HG02970 (cell line): ENCODE results near the gene CLK3.
"Not testable (repeated sequence)": the region's sequence is repeated elsewhere in the genome, so short reads cannot be mapped to it uniquely, and the experiment has no call there.

Experiments
- ATAC-seq: cut with Tn5 transposase; IDR thresholded peaks from one replicate; pipeline ENCODE4 v1.9.1; 2021; ENCODE audit warnings: mild to moderate bottlenecking, moderate library complexity, moderate number of reproducible peaks; ENCODE audit not compliant: unreplicated experiment, low FRiP score

Gene CLK3

DNA sequence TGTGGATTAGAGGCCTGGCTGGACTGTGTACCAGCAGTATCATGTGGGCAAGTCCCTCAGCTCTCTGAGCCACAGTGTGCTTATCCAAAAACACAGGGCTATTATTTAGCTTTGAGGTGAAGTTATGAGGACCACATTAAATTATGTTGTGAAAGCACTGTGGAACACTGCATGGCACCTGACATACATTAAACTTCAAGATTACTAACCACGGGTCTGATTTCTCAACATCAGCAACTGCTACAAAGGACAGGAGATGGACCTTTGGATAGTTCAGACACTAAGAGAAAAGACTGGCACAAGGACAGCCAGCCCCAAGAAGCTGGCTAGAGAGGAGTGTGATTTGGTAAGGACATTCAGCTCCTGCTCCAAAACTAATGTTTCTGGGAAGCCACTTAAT lies 21.3 kb downstream of the CLK3 start:
- no peak for ATAC-seq

- ATAC-seq: no peak
These were observed 25.5 kb downstream of the CLK3 start for GRCh38 chr15:74641151-74641550.

- no peak for ATAC-seq
These were observed 26.7 kb downstream of the CLK3 start for GRCh38 chr15:74642348-74642733.

DNA sequence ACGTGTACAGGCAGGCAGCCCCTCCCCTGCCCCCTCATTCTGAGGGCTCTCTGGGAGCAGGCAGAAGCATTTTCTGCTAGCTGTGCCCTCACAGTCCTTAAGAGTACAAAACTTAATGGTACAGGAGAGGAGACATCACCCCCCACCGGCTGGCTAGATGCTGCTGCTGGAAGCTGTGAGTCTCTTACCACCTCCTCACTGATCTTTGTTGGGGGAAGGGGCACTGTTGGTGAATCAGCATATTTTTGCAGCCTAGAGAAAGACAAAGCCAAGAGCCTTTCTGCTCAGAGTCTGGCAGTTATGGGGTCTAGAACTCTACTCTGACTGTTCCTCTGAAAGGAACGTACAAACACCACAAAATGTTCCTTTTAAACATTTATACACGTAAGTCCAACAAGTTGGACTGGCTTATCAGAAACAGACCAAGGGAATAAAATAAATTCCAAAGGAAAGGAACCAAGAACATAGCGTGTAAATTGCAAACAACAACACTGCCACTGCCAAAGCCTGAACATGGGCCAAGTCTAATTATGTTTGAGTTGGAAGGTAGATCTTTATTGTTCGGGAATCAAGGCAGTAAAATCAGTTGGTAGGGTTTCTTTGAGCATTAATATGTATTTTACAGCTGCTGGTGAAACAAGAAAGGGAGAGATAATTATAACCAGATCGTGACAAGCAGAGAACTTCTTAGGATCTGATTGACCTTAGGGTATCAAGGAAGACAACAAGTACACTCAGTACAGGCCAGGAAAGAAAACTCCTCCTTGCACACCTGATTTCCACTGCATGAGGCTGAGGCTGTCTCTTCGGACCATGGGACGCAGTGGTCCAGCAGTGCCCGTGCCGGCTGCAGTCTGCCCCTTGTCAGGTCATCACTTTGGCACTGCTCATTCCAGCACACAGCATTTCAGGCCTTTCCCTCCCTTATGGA lies 27.4 kb downstream of the CLK3 start:
- ATAC-seq: no peak

DNA sequence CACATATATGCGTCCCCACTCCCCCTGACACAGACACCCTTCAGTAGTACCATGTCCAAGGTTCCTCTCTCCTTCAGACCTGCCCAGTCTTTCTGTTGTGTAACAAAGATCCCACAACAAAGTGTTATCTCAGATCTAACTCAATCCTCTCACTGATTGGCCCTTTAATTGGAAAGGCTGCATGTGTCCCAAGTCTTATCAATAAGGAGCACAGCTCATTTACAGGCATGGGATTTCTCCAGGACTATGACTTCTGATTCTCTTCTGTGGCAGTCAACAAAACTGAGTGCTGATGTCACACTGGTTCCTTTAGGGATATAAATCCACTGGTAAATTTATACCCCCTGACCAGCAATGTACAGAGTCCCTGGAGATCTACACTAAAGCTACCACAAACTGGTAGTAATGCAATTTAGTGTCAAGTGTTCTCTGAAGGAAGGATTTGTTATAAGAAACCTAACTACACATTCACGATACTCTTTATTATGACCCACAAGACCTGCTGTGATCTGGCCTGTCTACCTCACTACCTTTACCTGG lies 28.1 kb downstream of the CLK3 start:
- ATAC-seq: no peak

DNA sequence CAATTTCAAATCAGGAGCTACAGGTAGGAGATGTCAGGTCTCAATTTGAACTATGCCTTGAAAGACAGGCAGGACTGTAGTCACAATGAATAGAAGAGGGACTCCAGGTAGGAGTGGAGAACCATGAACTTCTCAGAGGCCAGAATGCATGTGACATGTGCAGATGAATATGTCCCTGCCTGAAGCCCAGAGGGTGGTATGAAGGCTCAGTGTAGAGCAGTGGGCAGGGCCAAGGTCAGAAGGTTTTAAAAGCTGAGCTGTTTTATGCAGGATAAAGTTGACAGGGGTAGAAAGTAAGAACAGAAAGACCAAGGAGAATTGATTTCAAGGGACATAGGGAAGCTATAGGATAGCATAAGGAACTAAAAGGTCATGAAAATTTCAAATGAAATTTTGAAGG lies 30.8 kb downstream of the CLK3 start:
- ATAC-seq: no peak

GRCh38 chr15:74648051-74648842 lies 32.6 kb downstream of the CLK3 start:
- ATAC-seq: no peak

- no peak for ATAC-seq
These were observed 35.7 kb downstream of the CLK3 start for GRCh38 chr15:74651242-74651741.

GRCh38 chr15:74653426-74654102 lies 37.9 kb downstream of the CLK3 start:
- ATAC-seq: no peak

DNA sequence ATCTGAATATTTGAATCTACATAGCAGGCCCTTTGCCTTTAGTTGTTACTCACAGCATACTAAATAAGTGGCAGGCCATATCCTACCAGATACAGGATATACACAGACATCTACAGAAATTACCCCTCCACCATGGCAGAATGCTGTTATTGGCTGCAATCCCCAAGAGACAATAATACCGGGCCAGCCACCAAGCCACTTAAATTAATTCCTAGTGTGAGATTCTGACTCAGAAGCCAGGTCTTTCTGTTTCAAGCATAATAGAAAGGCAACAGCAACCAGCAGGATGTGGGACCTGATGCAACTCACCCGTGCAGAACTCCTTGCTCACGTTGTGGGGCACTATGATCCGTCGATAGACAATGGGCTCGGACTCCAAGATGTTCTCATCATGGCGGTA lies 39.8 kb downstream of the CLK3 start:
- ATAC-seq: no peak

GRCh38 chr15:74656935-74657535 lies 41.4 kb downstream of the CLK3 start:
- ATAC-seq: no peak

- ATAC-seq: no peak
These were observed 42.2 kb downstream of the CLK3 start for GRCh38 chr15:74657846-74658245.

GRCh38 chr15:74661280-74661679 lies 45.6 kb downstream of the CLK3 start:
- not testable (repeated sequence) for ATAC-seq

DNA sequence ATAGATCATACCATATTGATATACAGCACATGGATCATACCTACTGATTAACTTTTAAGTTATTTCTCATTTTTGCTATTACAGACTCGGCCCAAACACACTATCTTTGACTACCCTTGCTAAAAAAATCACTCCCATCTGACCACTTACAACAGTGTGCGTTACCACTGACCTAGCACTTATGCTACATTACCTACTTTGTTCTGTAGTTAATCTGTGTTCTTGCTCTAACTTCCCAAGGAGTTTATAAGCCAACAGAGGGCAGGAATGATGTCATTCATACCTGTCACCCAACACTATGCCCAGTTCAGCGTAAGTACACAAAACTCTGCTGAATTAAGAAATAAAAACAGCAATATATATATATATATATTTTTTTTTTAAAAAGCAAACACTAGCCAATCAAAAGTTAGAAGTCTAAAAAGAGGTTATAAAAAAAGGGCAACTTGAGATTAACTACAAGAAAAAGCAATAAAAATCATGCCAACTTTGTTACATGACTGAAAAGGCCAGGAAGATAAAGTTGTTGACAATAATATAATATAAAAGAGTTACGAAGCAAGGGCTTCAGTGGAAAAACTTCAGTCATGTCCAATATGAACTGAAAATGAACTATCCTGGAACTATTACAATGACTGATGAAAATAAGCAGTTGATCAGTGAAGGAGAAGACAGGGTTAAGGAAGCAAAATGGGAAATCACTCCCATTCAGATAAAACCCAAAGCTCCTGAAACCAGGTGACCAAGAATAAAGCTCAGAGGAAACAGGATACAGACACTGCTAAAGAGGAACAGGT lies 46.6 kb downstream of the CLK3 start:
- ATAC-seq: no peak

DNA sequence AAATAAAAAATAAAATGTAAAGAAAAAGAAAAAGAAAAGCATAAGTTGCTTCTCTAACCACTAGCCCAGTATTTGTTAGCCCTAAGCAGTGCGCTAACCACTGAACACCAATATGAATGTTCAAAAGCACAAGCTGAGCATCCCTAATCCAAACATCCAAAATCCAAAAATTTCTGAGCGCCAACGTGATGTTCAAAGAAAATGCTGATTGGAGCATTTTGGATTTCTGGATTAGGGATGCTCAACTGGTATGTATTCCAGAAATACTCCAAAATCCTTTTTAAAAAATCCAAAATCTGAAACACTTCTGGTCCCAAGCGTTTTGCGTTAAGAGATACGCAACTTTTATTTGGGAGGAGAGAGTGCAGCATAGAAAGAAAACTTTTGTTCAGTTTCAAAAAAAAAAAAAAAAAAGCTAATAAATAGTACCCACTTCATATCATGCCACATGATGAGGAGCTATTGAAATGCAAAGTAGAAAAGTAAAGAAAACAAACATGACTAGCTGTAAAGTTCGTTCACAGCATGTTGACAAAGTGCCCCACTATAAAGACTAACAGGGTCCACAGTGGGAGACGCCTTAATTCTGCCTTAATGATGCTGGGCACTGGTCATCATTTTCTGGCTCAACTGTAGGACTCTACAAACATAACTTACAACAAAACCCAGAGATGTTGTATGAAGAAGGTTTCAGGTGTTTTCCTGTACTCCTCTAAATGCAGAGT lies 47.8 kb downstream of the CLK3 start:
- ATAC-seq: no peak

- ATAC-seq: no peak
These were observed 48.5 kb downstream of the CLK3 start for GRCh38 chr15:74664028-74664616.

DNA sequence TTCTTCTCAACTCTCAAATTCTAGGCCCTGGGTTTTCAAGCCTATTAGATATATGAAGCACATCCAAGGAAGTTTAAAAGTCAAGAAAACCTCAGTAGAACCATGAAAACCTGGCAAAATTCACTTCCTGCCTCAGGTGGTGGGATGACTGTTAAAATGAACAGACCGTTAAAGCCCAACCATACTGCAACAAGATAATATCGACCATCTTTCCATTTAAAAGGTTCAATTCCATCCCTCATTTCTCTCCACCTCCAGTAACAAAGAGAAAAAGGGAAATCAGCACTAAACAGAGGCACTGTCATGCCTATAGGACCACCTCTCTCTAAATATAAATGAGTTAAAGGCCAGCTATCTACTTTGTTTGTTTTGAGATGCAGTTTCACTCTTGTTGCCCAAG lies 49.0 kb downstream of the CLK3 start:
- no peak for ATAC-seq

- ATAC-seq: no peak
These were observed 52.3 kb downstream of the CLK3 start for GRCh38 chr15:74667975-74668374.
